Gastrocnemius medialis (tissue), 4 donors: ENCODE results near the gene TMSB4X.
"Not testable (repeated sequence)": the region's sequence is repeated elsewhere in the genome, so short reads cannot be mapped to it uniquely, and the experiment has no call there.

ENCODE experiments used
- POLR2A ChIP-seq, 2 donors: fragments of 450-650 bp; IDR thresholded peaks; one replicate each; pipeline ENCODE4 v1.6.1; 2017; ENCODE audit warnings: antibody characterized with exemption in 2 of 2, mild to moderate bottlenecking in 2 of 2, moderate library complexity in 2 of 2
- TF ChIP-seq, protein P1 (sequence below), 5 experiments: fragments of 450-650 bp in 3 of 5; fragments of 200-600 bp in 2 of 5; sonication (generic) in 2 of 5; IDR thresholded peaks in 4 of 5; conservative IDR thresholded peaks in 1 of 5; 1 replicate in 4 of 5; 2 replicates in 1 of 5; pipeline ENCODE4 v1.5.1; 2016 to 2019; ENCODE audit warnings: antibody characterized with exemption in 5 of 5, mild to moderate bottlenecking in 3 of 5, moderate library complexity in 3 of 5

GRCh38 chrX:12980039-12980438 is 5.1 kb downstream of the TMSB4X start:
- TF ChIP-seq, protein P1, sequence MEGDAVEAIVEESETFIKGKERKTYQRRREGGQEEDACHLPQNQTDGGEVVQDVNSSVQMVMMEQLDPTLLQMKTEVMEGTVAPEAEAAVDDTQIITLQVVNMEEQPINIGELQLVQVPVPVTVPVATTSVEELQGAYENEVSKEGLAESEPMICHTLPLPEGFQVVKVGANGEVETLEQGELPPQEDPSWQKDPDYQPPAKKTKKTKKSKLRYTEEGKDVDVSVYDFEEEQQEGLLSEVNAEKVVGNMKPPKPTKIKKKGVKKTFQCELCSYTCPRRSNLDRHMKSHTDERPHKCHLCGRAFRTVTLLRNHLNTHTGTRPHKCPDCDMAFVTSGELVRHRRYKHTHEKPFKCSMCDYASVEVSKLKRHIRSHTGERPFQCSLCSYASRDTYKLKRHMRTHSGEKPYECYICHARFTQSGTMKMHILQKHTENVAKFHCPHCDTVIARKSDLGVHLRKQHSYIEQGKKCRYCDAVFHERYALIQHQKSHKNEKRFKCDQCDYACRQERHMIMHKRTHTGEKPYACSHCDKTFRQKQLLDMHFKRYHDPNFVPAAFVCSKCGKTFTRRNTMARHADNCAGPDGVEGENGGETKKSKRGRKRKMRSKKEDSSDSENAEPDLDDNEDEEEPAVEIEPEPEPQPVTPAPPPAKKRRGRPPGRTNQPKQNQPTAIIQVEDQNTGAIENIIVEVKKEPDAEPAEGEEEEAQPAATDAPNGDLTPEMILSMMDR (IDR thresholded peaks at IDR 0.05 in 4 of 5, conservative IDR thresholded peaks at IDR 0.05 in 1 of 5), result not testable (repeated sequence)
- not testable (repeated sequence) for TF ChIP-seq POLR2A (IDR thresholded peaks at IDR 0.05)
